Endothelial cell (in vitro differentiated cells): ENCODE measurements around the gene MAGIX. TPM values are rescaled to one million over a fixed set of nuclear protein-coding genes. Genes with fewer than 3 reads are reported as not detected.

ENCODE experiments used
- DNase-seq: peaks from one replicate; pipeline ENCODE4 v3.0.0; 2021; ENCODE audit warnings: low spot score
- H3K27ac Mint-ChIP-seq: one replicate; pipeline ENCODE4 v1.8.0; 2021; ENCODE audit warnings: mixed read lengths, inconsistent platforms; ENCODE audit not compliant: unreplicated experiment
- H3K27me3 Mint-ChIP-seq: one replicate; pipeline ENCODE4 v1.8.0; 2021; ENCODE audit warnings: mild to moderate bottlenecking, moderate library complexity, mixed read lengths, inconsistent platforms; ENCODE audit not compliant: unreplicated experiment
- H3K36me3 Mint-ChIP-seq: one replicate; pipeline ENCODE4 v1.8.0; 2021; ENCODE audit warnings: mild to moderate bottlenecking, low read depth, mixed read lengths, inconsistent platforms; ENCODE audit not compliant: unreplicated experiment
- H3K4me1 Mint-ChIP-seq: one replicate; pipeline ENCODE4 v1.8.0; 2021; ENCODE audit warnings: mild to moderate bottlenecking, mixed read lengths, inconsistent platforms; ENCODE audit not compliant: unreplicated experiment
- H3K4me3 Mint-ChIP-seq: one replicate; pipeline ENCODE4 v1.8.0; 2021; ENCODE audit warnings: mild to moderate bottlenecking, mixed read lengths, inconsistent platforms; ENCODE audit not compliant: unreplicated experiment
- H3K9me3 Mint-ChIP-seq: one replicate; pipeline ENCODE4 v1.8.0; 2021; ENCODE audit warnings: mixed read lengths, inconsistent platforms; ENCODE audit not compliant: unreplicated experiment
- CTCF ChIP-seq: fragments of 200-600 bp; sonication (generic); IDR thresholded peaks from one replicate; pipeline ENCODE4 v1.5.0; 2021; ENCODE audit warnings: antibody characterized with exemption; ENCODE audit not compliant: unreplicated experiment
- total RNA-seq: library from RNA; stranded (reverse); fragmentation: NEBNext Ultra II Directional; extraction: Animal tissue kit (Norgen Biotek cat#: 25700); gene quantifications from one replicate; pipeline ENCODE4 v1.2.1, GENCODE V29; 2021; ENCODE audit not compliant: unreplicated experiment

The MAGIX gene
- total RNA-seq, 1 donor from 2014 or later, result 1.2 TPM

GRCh38 chrX:49174723-49175122 is 12.2 kb downstream of the MAGIX start:
- TF ChIP-seq CTCF, result no peak
- DNase-seq, result no peak
- Mint-ChIP-seq H3K4me3 (no peak overlapping the region), H3K27ac (no peak overlapping the region), H3K27me3 (peaks cover 2% of the 10 kb centered on the region), H3K36me3 (peaks cover 23% of the 10 kb centered on the region), H3K9me3 (no peaks in the 10 kb centered on the region), H3K4me1 (no peaks in the 10 kb centered on the region)

GRCh38 chrX:49175435-49176274 is 13.1 kb downstream of the MAGIX start:
- Mint-ChIP-seq H3K9me3 (no peaks in the 10 kb centered on the region), H3K27ac (no peak overlapping the region)
- TF ChIP-seq CTCF, result no peak

GRCh38 chrX:49176421-49177326 is 14.1 kb downstream of the MAGIX start:
- no peak for TF ChIP-seq CTCF
- Mint-ChIP-seq H3K27ac (no peak overlapping the region), H3K4me3 (no peak overlapping the region), H3K9me3 (no peaks in the 10 kb centered on the region), H3K27me3 (peaks cover 2% of the 10 kb centered on the region), H3K4me1 (no peaks in the 10 kb centered on the region), H3K36me3 (peaks cover 30% of the 10 kb centered on the region)
- no peak for DNase-seq

More at GRCh38 chrX:49175435-49176274, 13.1 kb downstream of the MAGIX start:
- Mint-ChIP-seq H3K4me3 (no peak overlapping the region), H3K27me3 (peaks cover 2% of the 10 kb centered on the region), H3K36me3 (peaks cover 27% of the 10 kb centered on the region), H3K4me1 (no peaks in the 10 kb centered on the region)
- no peak for DNase-seq

GRCh38 chrX:49177338-49177833 is 14.8 kb downstream of the MAGIX start:
- no peak for TF ChIP-seq CTCF
- H3K36me3 Mint-ChIP-seq, result peaks cover 33% of the 10 kb centered on the region
- H3K27me3 Mint-ChIP-seq, result peaks cover 2% of the 10 kb centered on the region
- H3K4me1 Mint-ChIP-seq, result no peaks in the 10 kb centered on the region
- no peak for DNase-seq
- no peaks in the 10 kb centered on the region for H3K9me3 Mint-ChIP-seq
- no peak overlapping the region for H3K4me3 Mint-ChIP-seq
- no peak overlapping the region for H3K27ac Mint-ChIP-seq
